GM19193 (cell line): ENCODE results near the gene TCF7L2.

Source experiments
- POLR2A ChIP-seq: IDR thresholded peaks from 4 replicates; pipeline ENCODE4 v1.6.1; 2011; ENCODE audit not compliant: insufficient read depth, insufficient read length; ENCODE audit errors: extremely low read depth

The TCF7L2 gene

DNA sequence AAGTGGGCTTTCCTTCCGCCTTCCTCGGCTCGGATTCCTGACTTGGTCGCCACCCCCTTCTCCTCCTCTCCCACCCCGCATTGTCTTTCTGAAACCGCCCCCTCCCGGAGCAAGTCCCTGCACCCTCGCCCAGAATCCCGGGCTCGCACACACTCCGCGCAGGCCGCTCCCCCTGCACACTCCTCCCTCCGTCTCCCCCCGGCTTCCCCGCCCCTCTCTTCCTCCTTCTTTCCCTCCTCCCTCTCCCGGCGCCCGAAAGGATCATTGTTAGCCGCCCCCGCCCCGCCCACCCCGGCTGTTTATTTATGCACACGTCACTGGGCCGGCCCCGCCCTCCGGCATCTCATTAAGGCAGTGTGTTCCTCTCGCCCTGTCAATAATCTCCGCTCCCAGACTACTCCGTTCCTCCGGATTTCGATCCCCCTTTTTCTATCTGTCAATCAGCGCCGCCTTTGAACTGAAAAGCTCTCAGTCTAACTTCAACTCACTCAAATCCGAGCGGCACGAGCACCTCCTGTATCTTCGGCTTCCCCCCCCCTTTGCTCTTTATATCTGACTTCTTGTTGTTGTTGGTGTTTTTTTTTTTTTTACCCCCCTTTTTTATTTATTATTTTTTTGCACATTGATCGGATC, at the start of gene TCF7L2:
Gene TCF7L2 (plus strand): TSS at position 373 of the 633 bp plus-strand sequence. CDS start 510 bp downstream, outside the sequence.
- TF ChIP-seq POLR2A = no peak

DNA sequence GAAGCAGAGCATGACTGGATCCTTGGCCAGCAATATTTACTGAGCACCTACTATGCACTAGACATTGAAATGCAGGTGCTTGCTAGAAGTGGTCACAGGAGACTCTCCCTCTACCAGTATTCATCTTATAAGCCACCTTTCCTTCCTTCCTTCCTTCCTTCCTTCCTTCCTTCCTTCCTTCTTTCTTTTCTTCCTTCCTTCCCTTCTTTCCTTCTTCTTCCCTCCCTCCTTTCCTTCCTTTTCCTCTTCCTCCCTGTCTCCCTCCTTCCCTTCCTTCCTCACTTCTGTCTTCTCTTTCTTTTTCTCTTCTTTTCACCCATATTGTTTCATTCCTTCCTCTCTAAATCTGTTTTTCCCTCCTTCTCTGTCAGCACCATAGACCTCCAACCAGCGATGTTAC, 47.3 kb upstream of the TCF7L2 start:
- no peak for TF ChIP-seq POLR2A

DNA sequence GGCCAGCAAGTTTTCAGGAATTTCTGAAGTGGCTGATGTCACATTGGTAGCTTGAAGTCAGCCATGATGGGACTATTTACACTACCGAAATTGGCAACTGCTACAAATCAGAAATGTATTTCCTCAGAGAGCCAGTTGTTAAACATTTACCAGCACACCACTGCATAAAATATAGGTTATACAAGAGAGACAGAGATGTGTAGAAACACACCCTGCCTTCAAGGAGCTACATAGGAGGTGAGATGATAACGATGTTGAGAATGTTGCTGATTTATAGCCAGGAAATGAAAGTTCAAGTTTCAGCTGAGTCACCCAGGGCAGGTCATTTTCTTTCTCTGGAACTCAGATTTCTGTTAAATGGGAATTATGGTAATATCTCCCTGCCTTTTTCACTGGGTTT, 46.0 kb upstream of the TCF7L2 start:
- no peak for TF ChIP-seq POLR2A

DNA sequence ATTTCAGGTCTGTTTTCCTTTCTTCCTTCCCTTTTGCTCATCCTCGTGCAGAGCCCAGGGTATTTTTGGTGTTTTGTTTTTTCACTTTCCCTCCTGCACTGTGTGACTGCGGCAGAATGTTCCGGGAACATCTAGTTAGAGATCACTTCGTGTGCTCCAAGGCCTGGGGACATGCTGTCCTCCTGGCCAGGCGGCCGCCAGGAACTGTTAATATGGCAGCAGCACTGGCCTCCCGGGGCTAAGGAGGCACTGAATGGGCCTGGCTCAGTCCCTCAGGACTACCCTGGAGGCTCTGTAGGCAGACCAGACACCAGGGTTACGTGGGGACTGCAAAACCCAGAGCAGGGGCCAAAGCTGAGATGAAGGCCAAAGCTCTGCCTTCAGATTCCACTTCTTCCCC, 43.1 kb upstream of the TCF7L2 start:
- TF ChIP-seq POLR2A = no peak

- no peak for TF ChIP-seq POLR2A
Measured at GRCh38 chr10:112907893-112908292, 42.2 kb upstream of the TCF7L2 start.

GRCh38 chr10:112911206-112911605, 38.8 kb upstream of the TCF7L2 start:
- TF ChIP-seq POLR2A = no peak

DNA sequence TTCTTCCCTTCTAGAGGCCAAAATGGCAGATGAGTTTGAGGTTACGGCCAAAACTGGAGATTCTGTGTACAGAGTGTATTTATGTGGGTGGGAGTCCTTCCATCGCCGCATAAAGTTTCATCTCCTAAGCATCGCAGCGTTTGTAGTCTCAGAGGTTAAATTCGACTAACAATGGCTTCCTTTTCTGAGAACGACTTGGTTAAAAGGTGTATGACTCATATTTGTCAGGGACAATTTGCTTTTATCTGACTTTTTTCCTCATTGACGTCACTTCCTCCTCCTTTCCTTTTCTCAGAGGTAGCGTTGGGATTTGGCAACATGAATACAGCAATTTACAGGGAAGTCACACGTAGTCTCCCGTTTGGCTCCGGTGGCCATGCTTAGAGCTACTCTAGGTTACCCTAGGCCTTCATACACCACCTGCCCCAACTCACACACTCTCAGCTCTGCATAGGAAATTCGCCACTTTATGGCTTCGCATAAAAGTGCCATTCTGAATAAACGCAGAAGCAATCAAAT, 37.6 kb upstream of the TCF7L2 start:
- no peak for TF ChIP-seq POLR2A

- TF ChIP-seq POLR2A = no peak
Measured at GRCh38 chr10:112913255-112913654, 36.8 kb upstream of the TCF7L2 start.

GRCh38 chr10:112913661-112914287, 36.3 kb upstream of the TCF7L2 start:
- no peak for TF ChIP-seq POLR2A

DNA sequence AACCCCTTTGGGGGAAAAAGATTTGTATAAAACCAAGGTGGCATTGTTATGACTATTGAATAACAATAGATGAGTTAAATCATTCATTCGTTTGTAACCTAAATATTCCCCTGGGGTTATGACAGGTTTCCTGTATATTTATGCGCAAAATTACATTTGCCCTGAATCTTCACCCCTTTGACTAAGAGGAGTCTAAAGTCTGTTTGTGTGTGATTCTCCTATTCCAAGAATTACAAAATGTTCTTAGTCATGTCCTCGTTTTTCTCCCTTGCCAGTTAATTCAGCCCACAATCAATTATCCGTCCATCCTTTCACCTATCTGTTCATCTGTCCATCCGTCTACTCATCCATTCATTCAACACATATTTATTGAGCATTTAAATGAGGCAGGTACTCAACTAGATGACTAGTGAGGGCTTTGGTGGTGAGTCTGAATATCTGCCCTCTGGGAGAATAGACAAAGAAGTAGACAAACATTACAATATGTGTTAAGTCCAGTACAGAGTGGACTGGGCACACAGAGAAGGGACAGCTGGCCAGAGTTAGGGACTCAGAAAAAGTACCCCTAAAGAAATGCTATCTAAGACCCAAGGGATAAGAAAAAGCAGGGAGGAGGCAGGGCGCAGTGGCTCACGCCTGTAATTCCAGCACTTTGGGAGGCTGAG, 35.6 kb upstream of the TCF7L2 start:
- TF ChIP-seq POLR2A = no peak

DNA sequence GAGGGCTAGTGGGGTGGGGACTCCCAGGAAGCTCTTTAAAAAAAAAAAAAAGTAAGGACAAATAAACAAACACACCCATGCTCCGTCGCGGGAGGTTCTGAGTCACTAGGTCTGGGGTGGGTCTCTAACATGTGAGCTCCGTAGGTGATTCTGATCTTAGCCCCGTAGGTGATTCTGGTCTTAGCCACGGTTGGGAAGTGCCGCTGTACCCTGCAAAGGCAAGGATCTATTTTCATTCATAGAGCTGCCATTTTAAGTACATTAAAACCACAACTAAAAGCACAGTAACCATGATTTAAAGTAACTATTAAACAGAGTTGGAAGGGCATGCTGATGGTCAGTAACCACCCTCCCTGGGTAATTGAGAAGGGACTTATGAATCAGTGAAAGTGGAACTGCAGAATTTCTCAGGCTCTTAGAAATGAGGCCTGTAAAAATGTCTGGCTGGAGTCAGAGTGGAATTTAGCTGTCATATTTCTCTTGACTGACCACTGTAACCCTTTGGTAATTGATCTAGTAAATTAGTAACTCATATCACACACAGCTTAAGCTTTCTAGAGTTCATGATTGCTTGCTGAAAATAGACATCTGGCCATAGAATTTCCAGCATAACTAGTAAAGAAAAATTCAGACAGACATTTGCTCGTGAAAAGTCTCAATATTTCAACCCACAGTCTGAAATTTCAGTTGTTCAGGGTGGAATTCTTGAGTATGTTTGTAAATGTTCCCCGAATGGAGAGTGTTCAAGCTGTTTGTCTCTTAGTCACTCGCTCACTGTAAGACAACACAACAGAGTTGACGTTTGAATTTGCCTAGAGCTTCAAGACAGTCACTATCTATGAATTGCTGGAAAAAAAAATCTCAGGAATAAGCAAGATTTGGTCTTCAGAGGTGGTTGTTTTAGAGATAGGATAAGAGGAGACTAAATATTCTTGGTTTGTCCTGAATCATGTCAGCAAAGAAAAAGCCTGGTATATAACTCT, 34.2 kb upstream of the TCF7L2 start:
- TF ChIP-seq POLR2A = no peak

DNA sequence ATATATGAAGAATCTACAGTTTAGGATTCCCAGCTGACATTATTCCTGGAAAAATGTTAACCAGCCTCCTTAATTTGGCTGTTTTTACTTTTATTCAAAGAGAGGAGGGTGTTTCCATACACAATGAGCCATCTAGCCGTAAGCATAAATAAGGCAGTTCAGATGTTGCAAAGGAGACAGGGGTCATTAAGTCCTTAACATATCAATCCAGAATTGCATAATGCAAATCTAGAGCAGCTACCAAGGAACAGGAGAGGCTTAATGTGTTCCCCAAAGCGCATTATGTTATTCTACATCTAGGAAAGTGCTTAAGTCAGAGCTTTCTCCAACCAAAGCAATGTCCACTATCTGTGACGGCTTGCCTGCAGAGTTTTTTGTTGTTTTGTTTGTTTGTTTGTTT, 32.4 kb upstream of the TCF7L2 start:
- no peak for TF ChIP-seq POLR2A

- no peak for TF ChIP-seq POLR2A
Measured at GRCh38 chr10:112918771-112919170, 31.3 kb upstream of the TCF7L2 start.

DNA sequence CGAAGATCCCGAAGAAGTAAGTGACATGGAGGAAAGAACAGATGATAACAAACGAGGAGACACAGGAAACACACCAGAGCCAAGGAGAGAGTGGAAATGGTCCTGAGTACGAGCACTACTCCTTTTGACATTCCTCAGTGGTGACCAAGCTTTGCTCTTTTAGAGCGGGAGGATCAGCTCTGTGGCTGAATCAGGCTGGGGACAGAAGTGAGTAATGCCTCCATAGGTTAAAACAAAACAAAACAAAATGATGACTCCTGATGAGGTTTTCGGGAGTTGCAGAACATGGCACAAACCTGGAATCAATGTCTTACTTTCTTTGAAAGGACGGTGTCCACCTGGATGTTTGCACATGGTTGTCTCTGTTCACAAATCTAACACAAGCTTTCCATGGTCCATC, 30.3 kb upstream of the TCF7L2 start:
- no peak for TF ChIP-seq POLR2A
